ENCODE data around the gene RRM1. TPM values are rescaled to one million over a fixed set of nuclear protein-coding genes. Genes with fewer than 3 reads are reported as not detected.
A peak's percentile ranks its signal among the peaks of the same experiment; 100 is the strongest.

RRM1 gene
- total and polyA plus RNA-seq, 10 of the 15 experiments (the other 5 are each of a cell fraction or from before 2014, with no cell fraction given): 94.0 to 255 (median 148) TPM

GRCh38 chr11:4093519-4094347 lies 866 bp upstream of the RRM1 start (continued):
- TF ChIP-seq ZNF384 (IDR thresholded peaks at IDR 0.05; ENCODE audit: borderline replicate concordance, low read depth, low read length) (no peak), YY1 (IDR thresholded peaks at IDR 0.05; ENCODE audit: low read depth, low read length) (no peak), GABPA (IDR thresholded peaks at IDR 0.05; ENCODE audit: low read depth) (no peak), ATF7 (IDR thresholded peaks at IDR 0.05; ENCODE audit: low read depth) (no peak), POLR2A (IDR thresholded peaks at IDR 0.05; ENCODE audit: low read depth, low read length) (no peak), GATAD2B (conservative IDR thresholded peaks at IDR 0.05; ENCODE audit: low read depth) (no peak), ZSCAN29 (IDR thresholded peaks at IDR 0.05) (no peak)

- Histone ChIP-seq H3K36me3 (ENCODE audit: control insufficient read depth in 2 of 2, insufficient read depth in 2 of 2, low read length in 1 of 2) (peaks cover 5 to 7% of the 10 kb centered on the region in 2 experiments; a peak in 2 of 4 replicates), H3K4me3 (peak overlapping the region; percentile 90), H3K4me2 (ENCODE audit: control insufficient read depth, insufficient read depth) (peak overlapping the region; percentile 56), H3K9me3 (replicated peaks; ENCODE audit: control insufficient read depth, insufficient read depth, low read length) (no peaks in the 10 kb centered on the region), H3K79me2 (ENCODE audit: control insufficient read depth, insufficient read depth, low read length) (peaks cover 64% of the 10 kb centered on the region), H3K4me1 (ENCODE audit: control insufficient read depth, insufficient read depth, low read length) (peaks cover 8% of the 10 kb centered on the region), H3K9ac (ENCODE audit: control insufficient read depth, insufficient read depth, low read length) (peak overlapping the region; percentile 96), H2AFZ (ENCODE audit: control insufficient read depth, low read depth, low read length) (peak overlapping the region; percentile 95), H4K20me1 (ENCODE audit: control insufficient read depth, insufficient read depth) (no peaks in the 10 kb centered on the region), H3K27me3 (replicated peaks in 1 of 2; ENCODE audit: control insufficient read depth in 2 of 2, insufficient read depth in 2 of 2, low read length in 1 of 2) (no peaks in the 10 kb centered on the region), H3K27ac (ENCODE audit: control insufficient read depth, insufficient read depth) (peak overlapping the region; percentile 95)
- intact Hi-C loops (cut with micrococcal nuclease; ENCODE audit: unreplicated experiment) (no loop called here), in situ Hi-C loops (cut with MboI) (no loop called here)
- FAIRE-seq (no peak), ATAC-seq (peak; percentile 39), DNase-seq (ENCODE audit: low read depth, low spot score) (no peak)
- ChIA-PET POLR2A (no interaction called here), CTCF (interaction anchor here (0.7 to 2.8 kb wide), 4 partner anchors 23 to 548 kb away, joined by 3 to 12 read pairs (median 4); partner anchors contain the start of gene OR51E1), SMC1A (ENCODE audit: uncharacterized antibody, unreplicated experiment) (interaction anchor here (1.0 to 1.8 kb wide), 3 partner anchors 10 to 246 kb away, joined by 3 to 5 read pairs (median 3); no protein-coding TSS in a partner anchor), RAD21 (ENCODE audit: unreplicated experiment) (interaction anchor here (0.9 to 3.0 kb wide), 4 partner anchors 22 to 247 kb away, joined by 3 to 9 read pairs (median 4); partner anchors contain the start of gene STIM1)
- no TSS peak for BruUV-seq (replicated peaks)
- 0% methylated on average over 10 of the region's 10 CpGs for WGBS (ENCODE audit: insufficient coverage, insufficient replicate concordance, low lambda C conversion rate, missing lambda C conversion rate)
- TF ChIP-seq YY1 (IDR thresholded peaks at IDR 0.05; ENCODE audit: low read depth, low read length) (0 out of 2 replicates have a peak, but pooled peaks have one; percentile 21), HDAC2 (IDR thresholded peaks at IDR 0.05) (no peak), CBX5 (IDR thresholded peaks at IDR 0.05; ENCODE audit: low read depth) (no peak), KAT2A (conservative IDR thresholded peaks at IDR 0.05; ENCODE audit: control insufficient read depth, low read depth, low read length) (no peak)
These were observed 1.1 kb downstream of the RRM1 start for GRCh38 chr11:4095509-4096230.
